ENCODE data around the gene PRKAB1. TPM values are rescaled to one million over a fixed set of nuclear protein-coding genes. Genes with fewer than 3 reads are reported as not detected.
A peak's percentile ranks its signal among the peaks of the same experiment; 100 is the strongest.

Gene PRKAB1
- total RNA-seq, 1 experiment from 2014 or later, result 32.7 TPM

DNA sequence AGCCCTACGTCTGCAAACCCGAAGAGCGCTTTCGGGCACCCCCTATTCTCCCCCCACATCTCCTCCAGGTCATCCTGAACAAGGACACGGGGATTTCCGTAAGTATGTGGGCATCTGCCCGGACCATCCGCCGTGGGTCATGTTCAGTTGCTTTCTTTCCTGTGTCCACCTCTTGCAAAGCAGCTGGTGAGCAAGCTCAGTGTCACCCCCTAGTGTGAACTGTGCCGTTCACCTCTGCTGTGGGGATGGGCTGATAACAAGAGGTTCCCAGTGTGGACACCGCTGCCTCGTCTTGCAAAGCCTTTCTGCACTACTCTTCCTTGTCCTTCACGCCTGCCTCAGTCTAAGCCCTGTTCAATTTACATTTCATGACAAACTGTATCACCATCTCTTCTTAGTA is 8.6 kb downstream of the PRKAB1 start:
- H3K79me2 ChIP-seq (ENCODE audit: low read length), result peaks cover 15% of the 10 kb centered on the region

DNA sequence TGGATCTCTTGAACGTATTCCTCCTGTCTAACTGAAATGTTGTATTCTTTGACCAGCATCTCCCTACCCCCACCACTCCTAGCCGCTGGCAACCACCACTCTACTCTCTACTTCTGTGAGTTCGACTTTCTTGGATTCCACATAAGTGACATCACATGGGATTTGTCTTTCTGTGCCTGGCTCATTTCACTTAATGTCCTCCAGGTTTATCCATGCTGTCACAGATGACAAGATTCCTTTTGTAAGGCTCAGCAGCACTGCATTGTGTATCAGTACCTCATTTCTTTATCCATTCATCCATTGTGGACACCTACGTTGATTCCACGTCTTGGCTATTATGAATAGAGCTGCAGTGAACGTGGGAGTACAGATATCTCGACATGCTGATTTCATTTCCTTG is 10.5 kb downstream of the PRKAB1 start:
- H3K4me3 ChIP-seq (ENCODE audit: low read length), result no peak overlapping the region
- no peak for DNase-seq
- H3K27me3 ChIP-seq (ENCODE audit: low read length), result no peaks in the 10 kb centered on the region
- no peaks in the 10 kb centered on the region for H4K20me1 ChIP-seq (ENCODE audit: insufficient read depth, low read depth, low read length)
- peaks cover under 1% of the 10 kb centered on the region; the same call in 1 of the 2 replicates for H3K79me2 ChIP-seq (ENCODE audit: low read length)
- H3K9me2 ChIP-seq (replicated peaks; ENCODE audit: insufficient read depth, low read length), result no peaks in the 10 kb centered on the region
- H3K4me1 ChIP-seq (ENCODE audit: low read length), result peaks cover 38% of the 10 kb centered on the region
- no peak overlapping the region for H2AFZ ChIP-seq (ENCODE audit: low read length)
- H3K9ac ChIP-seq (ENCODE audit: low read length), result no peak overlapping the region
- no peak overlapping the region for H3K27ac ChIP-seq (ENCODE audit: low read length)
- no peak overlapping the region for H3K4me2 ChIP-seq (ENCODE audit: low read depth, low read length, poor library complexity, severe bottlenecking)
- H3K36me3 ChIP-seq (ENCODE audit: insufficient read depth, low read length), result peaks cover 52% of the 10 kb centered on the region
- no peaks in the 10 kb centered on the region for H3K9me3 ChIP-seq (ENCODE audit: low read length)

More for the DNA sequence above, 8.6 kb downstream of the PRKAB1 start:
- no peak for DNase-seq
- Histone ChIP-seq H3K9me2 (replicated peaks; ENCODE audit: insufficient read depth, low read length) (no peaks in the 10 kb centered on the region), H3K9me3 (ENCODE audit: low read length) (no peaks in the 10 kb centered on the region), H4K20me1 (ENCODE audit: insufficient read depth, low read depth, low read length) (peaks cover 6% of the 10 kb centered on the region; the same call in 1 of the 2 replicates), H3K27me3 (ENCODE audit: low read length) (no peaks in the 10 kb centered on the region), H3K4me3 (ENCODE audit: low read length) (no peak overlapping the region), H3K4me1 (ENCODE audit: low read length) (peaks cover 19% of the 10 kb centered on the region), H3K27ac (ENCODE audit: low read length) (no peak overlapping the region), H3K36me3 (ENCODE audit: insufficient read depth, low read length) (peaks cover 68% of the 10 kb centered on the region), H3K9ac (ENCODE audit: low read length) (no peak overlapping the region), H3K4me2 (ENCODE audit: low read depth, low read length, poor library complexity, severe bottlenecking) (no peak overlapping the region), H2AFZ (ENCODE audit: low read length) (no peak overlapping the region)

- DNase-seq, result no peak
- no peaks in the 10 kb centered on the region for H3K9me3 ChIP-seq (ENCODE audit: low read length)
- no peak overlapping the region for H3K27ac ChIP-seq (ENCODE audit: low read length)
- no peak overlapping the region for H3K4me2 ChIP-seq (ENCODE audit: low read depth, low read length, poor library complexity, severe bottlenecking)
- H3K36me3 ChIP-seq (ENCODE audit: insufficient read depth, low read length), result peaks cover 53% of the 10 kb centered on the region
- no peaks in the 10 kb centered on the region for H4K20me1 ChIP-seq (ENCODE audit: insufficient read depth, low read depth, low read length)
- no peaks in the 10 kb centered on the region for H3K79me2 ChIP-seq (ENCODE audit: low read length)
- no peak overlapping the region for H3K4me3 ChIP-seq (ENCODE audit: low read length)
- H3K9me2 ChIP-seq (replicated peaks; ENCODE audit: insufficient read depth, low read length), result no peaks in the 10 kb centered on the region
- H2AFZ ChIP-seq (ENCODE audit: low read length), result no peak overlapping the region
- peaks cover 39% of the 10 kb centered on the region for H3K4me1 ChIP-seq (ENCODE audit: low read length)
- H3K9ac ChIP-seq (ENCODE audit: low read length), result no peak overlapping the region
- no peaks in the 10 kb centered on the region for H3K27me3 ChIP-seq (ENCODE audit: low read length)
These were observed 11.1 kb downstream of the PRKAB1 start for GRCh38 chr12:119679081-119679480.

DNA sequence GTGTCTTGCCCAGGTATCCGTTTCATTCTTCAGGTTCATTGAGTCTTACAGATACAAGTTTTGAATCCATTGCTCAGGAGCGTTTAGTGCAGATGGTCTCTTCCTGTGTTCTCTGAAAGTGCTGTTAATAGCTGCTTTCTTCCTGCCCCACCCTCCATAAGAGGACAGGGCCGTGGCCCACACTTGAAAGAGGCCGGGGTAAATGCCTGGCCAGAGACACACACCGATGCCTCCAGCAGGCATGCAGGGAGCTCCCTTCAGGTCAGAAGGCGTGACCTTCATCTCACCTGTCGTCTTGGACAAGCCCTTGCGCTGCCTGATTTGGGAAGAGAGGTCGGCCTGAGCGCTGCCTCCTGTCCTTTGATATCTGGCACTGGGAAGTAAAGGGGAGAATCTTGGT is 11.6 kb downstream of the PRKAB1 start:
- Histone ChIP-seq H3K4me3 (ENCODE audit: low read length) (no peak overlapping the region), H4K20me1 (ENCODE audit: insufficient read depth, low read depth, low read length) (no peaks in the 10 kb centered on the region), H3K4me2 (ENCODE audit: low read depth, low read length, poor library complexity, severe bottlenecking) (no peak overlapping the region), H3K9me2 (replicated peaks; ENCODE audit: insufficient read depth, low read length) (no peaks in the 10 kb centered on the region), H3K27me3 (ENCODE audit: low read length) (no peaks in the 10 kb centered on the region), H3K79me2 (ENCODE audit: low read length) (no peaks in the 10 kb centered on the region), H3K9ac (ENCODE audit: low read length) (no peak overlapping the region), H2AFZ (ENCODE audit: low read length) (no peak overlapping the region), H3K27ac (ENCODE audit: low read length) (no peak overlapping the region), H3K4me1 (ENCODE audit: low read length) (peaks cover 39% of the 10 kb centered on the region), H3K36me3 (ENCODE audit: insufficient read depth, low read length) (peaks cover 54% of the 10 kb centered on the region), H3K9me3 (ENCODE audit: low read length) (no peaks in the 10 kb centered on the region)
- no peak for DNase-seq

DNA sequence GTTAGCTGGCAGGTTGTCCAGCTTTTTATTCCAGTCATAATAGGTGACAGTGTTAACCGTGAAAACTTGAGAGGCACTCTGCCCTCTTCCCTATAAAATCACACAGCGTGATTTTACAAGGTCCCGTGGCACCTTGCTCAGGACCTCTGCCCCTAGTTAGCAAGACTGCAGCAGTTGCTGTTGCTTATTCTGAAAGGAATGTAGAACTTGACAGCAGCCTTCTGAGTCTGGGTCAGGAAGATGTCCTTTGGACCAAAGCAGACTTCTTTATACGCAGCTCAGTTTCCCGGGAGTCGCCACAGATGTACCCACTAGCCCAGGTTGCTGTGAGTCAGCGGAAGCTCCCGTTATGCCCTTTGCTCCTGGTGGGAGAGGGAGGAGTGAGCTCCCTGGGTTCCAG is 13.2 kb downstream of the PRKAB1 start:
- peak overlapping the region; percentile 65 for H3K4me2 ChIP-seq (ENCODE audit: low read depth, low read length, poor library complexity, severe bottlenecking)
- peak overlapping the region; percentile 90 for H3K27ac ChIP-seq (ENCODE audit: low read length)
- DNase-seq, result no peak
- H3K27me3 ChIP-seq (ENCODE audit: low read length), result no peaks in the 10 kb centered on the region
- no peaks in the 10 kb centered on the region for H3K79me2 ChIP-seq (ENCODE audit: low read length)
- H3K36me3 ChIP-seq (ENCODE audit: insufficient read depth, low read length), result peaks cover 43% of the 10 kb centered on the region
- no peaks in the 10 kb centered on the region for H3K9me3 ChIP-seq (ENCODE audit: low read length)
- H3K4me1 ChIP-seq (ENCODE audit: low read length), result peaks cover 39% of the 10 kb centered on the region
- no peak overlapping the region for H2AFZ ChIP-seq (ENCODE audit: low read length)
- no peaks in the 10 kb centered on the region for H3K9me2 ChIP-seq (replicated peaks; ENCODE audit: insufficient read depth, low read length)
- no peak overlapping the region for H3K4me3 ChIP-seq (ENCODE audit: low read length)
- no peak overlapping the region for H3K9ac ChIP-seq (ENCODE audit: low read length)
- no peaks in the 10 kb centered on the region for H4K20me1 ChIP-seq (ENCODE audit: insufficient read depth, low read depth, low read length)

- no peaks in the 10 kb centered on the region for H3K9me2 ChIP-seq (replicated peaks; ENCODE audit: insufficient read depth, low read length)
- DNase-seq, result peak; percentile 64
- H3K9me3 ChIP-seq (ENCODE audit: low read length), result no peaks in the 10 kb centered on the region
- no peak overlapping the region for H2AFZ ChIP-seq (ENCODE audit: low read length)
- peak overlapping the region; percentile 90 for H3K27ac ChIP-seq (ENCODE audit: low read length)
- H3K4me2 ChIP-seq (ENCODE audit: low read depth, low read length, poor library complexity, severe bottlenecking), result peak overlapping the region; percentile 65
- no peaks in the 10 kb centered on the region for H3K79me2 ChIP-seq (ENCODE audit: low read length)
- peak overlapping the region; percentile 52 for H3K9ac ChIP-seq (ENCODE audit: low read length)
- H3K27me3 ChIP-seq (ENCODE audit: low read length), result no peaks in the 10 kb centered on the region
- no peaks in the 10 kb centered on the region for H4K20me1 ChIP-seq (ENCODE audit: insufficient read depth, low read depth, low read length)
- peaks cover 38% of the 10 kb centered on the region for H3K36me3 ChIP-seq (ENCODE audit: insufficient read depth, low read length)
- H3K4me3 ChIP-seq (ENCODE audit: low read length), result peak overlapping the region; percentile 41
- H3K4me1 ChIP-seq (ENCODE audit: low read length), result peaks cover 39% of the 10 kb centered on the region
These were observed 14.1 kb downstream of the PRKAB1 start for GRCh38 chr12:119681728-119682638.

GRCh38 chr12:119682639-119683252 is 14.8 kb downstream of the PRKAB1 start:
- Histone ChIP-seq H3K79me2 (ENCODE audit: low read length) (no peaks in the 10 kb centered on the region), H3K27ac (ENCODE audit: low read length) (peak overlapping the region; percentile 90), H3K4me1 (ENCODE audit: low read length) (peaks cover 39% of the 10 kb centered on the region), H3K9me3 (ENCODE audit: low read length) (no peaks in the 10 kb centered on the region), H3K9me2 (replicated peaks; ENCODE audit: insufficient read depth, low read length) (no peaks in the 10 kb centered on the region), H3K27me3 (ENCODE audit: low read length) (no peaks in the 10 kb centered on the region), H2AFZ (ENCODE audit: low read length) (no peak overlapping the region), H3K9ac (ENCODE audit: low read length) (peak overlapping the region; percentile 52), H3K36me3 (ENCODE audit: insufficient read depth, low read length) (peaks cover 33% of the 10 kb centered on the region; the same call in 1 of the 2 replicates), H3K4me3 (ENCODE audit: low read length) (peak overlapping the region; percentile 41), H3K4me2 (ENCODE audit: low read depth, low read length, poor library complexity, severe bottlenecking) (peak overlapping the region; percentile 65), H4K20me1 (ENCODE audit: insufficient read depth, low read depth, low read length) (no peaks in the 10 kb centered on the region)
- DNase-seq, result peak; percentile 83

DNA sequence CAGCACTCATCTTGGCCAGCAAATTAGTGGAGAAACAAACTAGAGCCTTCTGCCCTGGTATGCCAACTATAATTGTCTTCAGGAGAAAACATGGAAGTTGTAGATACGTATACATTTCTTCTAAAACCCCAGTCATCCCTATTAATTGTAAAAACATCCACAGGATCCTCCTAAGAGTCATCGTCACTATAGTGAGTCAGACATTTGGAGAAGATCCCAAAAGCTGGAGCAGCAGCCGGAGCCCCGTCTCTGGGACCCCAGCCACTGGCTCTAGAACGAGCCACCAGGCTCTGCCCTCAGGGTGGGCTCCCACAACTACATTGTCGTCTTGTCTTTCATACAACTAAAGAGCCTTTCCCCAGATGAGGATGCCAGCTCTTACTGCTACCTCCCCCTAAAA is 15.5 kb downstream of the PRKAB1 start:
- no peak for DNase-seq
- H3K9ac ChIP-seq (ENCODE audit: low read length), result no peak overlapping the region
- peaks cover 35% of the 10 kb centered on the region for H3K4me1 ChIP-seq (ENCODE audit: low read length)
- no peaks in the 10 kb centered on the region for H3K27me3 ChIP-seq (ENCODE audit: low read length)
- no peaks in the 10 kb centered on the region for H3K9me2 ChIP-seq (replicated peaks; ENCODE audit: insufficient read depth, low read length)
- no peaks in the 10 kb centered on the region for H3K79me2 ChIP-seq (ENCODE audit: low read length)
- H3K4me3 ChIP-seq (ENCODE audit: low read length), result no peak overlapping the region
- H3K9me3 ChIP-seq (ENCODE audit: low read length), result no peaks in the 10 kb centered on the region
- peaks cover 28% of the 10 kb centered on the region; the same call in 1 of the 2 replicates for H3K36me3 ChIP-seq (ENCODE audit: insufficient read depth, low read length)
- peak overlapping the region; percentile 90 for H3K27ac ChIP-seq (ENCODE audit: low read length)
- H3K4me2 ChIP-seq (ENCODE audit: low read depth, low read length, poor library complexity, severe bottlenecking), result no peak overlapping the region
- no peaks in the 10 kb centered on the region for H4K20me1 ChIP-seq (ENCODE audit: insufficient read depth, low read depth, low read length)
- no peak overlapping the region for H2AFZ ChIP-seq (ENCODE audit: low read length)

All from Karpas-422 (cell line).